CD4-positive, alpha-beta T cell (primary cell): ENCODE data around the gene PACSIN2. TPM values are rescaled to one million over a fixed set of nuclear protein-coding genes. Genes with fewer than 3 reads are reported as not detected.
A peak's percentile ranks its signal among the peaks of the same experiment; 100 is the strongest.

Experiments
- ATAC-seq: fragments of 200-7000 bp; cut with Tn5 transposase; one replicate; pipeline ENCODE4 v1.10.0; 2022; ENCODE audit warnings: mild to moderate bottlenecking; ENCODE audit not compliant: poor library complexity
- CTCF ChIA-PET: fragments of 350-600 bp; sonication (Branson Sonifier 250); formaldehyde crosslinking; loops from one replicate; lab custom pipeline; 2021; ENCODE audit warnings: antibody characterized with exemption, inconsistent platforms; lab: Charles Lee
- POLR2A ChIA-PET: fragments of 350-600 bp; sonication (Branson Sonifier 250); formaldehyde crosslinking; loops from one replicate; lab custom pipeline; 2021; ENCODE audit warnings: antibody characterized with exemption, inconsistent platforms; lab: Charles Lee
- DNase-seq, 14 experiments: peaks; one replicate each; pipeline ENCODE4 v3.0.0-alpha.2; 2013 to 2020; ENCODE audit warnings: mixed read lengths in 2 of 14
- H3K27ac ChIP-seq, 2 donors: one replicate each; pipeline versions ENCODE4 v1.5.1 to v1.7.0; 2013; ENCODE audit warnings: low read length in 2 of 2, low read depth in 1 of 2, mild to moderate bottlenecking in 1 of 2
- H3K27me3 ChIP-seq, 2 experiments: 1 replicate in 1 of 2; 2 replicates in 1 of 2; pipeline versions ENCODE4 v1.6.1 to v1.7.0; 2013; ENCODE audit warnings: low read length in 2 of 2, control low read depth in 1 of 2, mild to moderate bottlenecking in 1 of 2, moderate library complexity in 1 of 2; ENCODE audit not compliant: insufficient read depth in 2 of 2, control insufficient read depth in 1 of 2
- H3K36me3 ChIP-seq: one replicate; pipeline ENCODE4 v1.6.1; 2013; ENCODE audit warnings: low read length, control low read depth; ENCODE audit not compliant: insufficient read depth
- H3K4me1 ChIP-seq: one replicate; pipeline ENCODE4 v1.6.1; 2013; ENCODE audit warnings: low read length, control low read depth; ENCODE audit not compliant: insufficient read depth
- H3K4me3 ChIP-seq: one replicate; pipeline ENCODE4 v1.5.1; 2013; ENCODE audit warnings: mild to moderate bottlenecking, low read length, moderate library complexity
- H3K9me3 ChIP-seq, 2 experiments: 1 replicate in 1 of 2; 2 replicates in 1 of 2; pipeline versions ENCODE4 v1.6.1 to v1.7.0; 2013; ENCODE audit warnings: low read length in 2 of 2, mild to moderate bottlenecking in 2 of 2, control low read depth in 1 of 2, moderate library complexity in 1 of 2; ENCODE audit not compliant: control insufficient read depth in 1 of 2, insufficient read depth in 1 of 2
- H3K27ac Mint-ChIP-seq: one replicate; pipeline ENCODE4 v1.8.0; 2020; ENCODE audit warnings: mixed read lengths
- H3K27me3 Mint-ChIP-seq: one replicate; pipeline ENCODE4 v1.8.0; 2021; ENCODE audit warnings: mixed read lengths
- H3K36me3 Mint-ChIP-seq: one replicate; pipeline ENCODE4 v1.8.0; 2021; ENCODE audit warnings: low read depth, mixed read lengths
- H3K4me1 Mint-ChIP-seq: one replicate; pipeline ENCODE4 v1.8.0; 2021; ENCODE audit warnings: low read depth, mixed read lengths
- H3K4me3 Mint-ChIP-seq: one replicate; pipeline ENCODE4 v1.8.0; 2020; ENCODE audit warnings: mild to moderate bottlenecking, mixed read lengths
- H3K9me3 Mint-ChIP-seq: one replicate; pipeline ENCODE4 v1.8.0; 2020; ENCODE audit warnings: mixed read lengths
- CTCF ChIP-seq: fragments of 200-600 bp; IDR thresholded peaks from one replicate; pipeline ENCODE4 v1.8.0; 2022; ENCODE audit warnings: antibody characterized with exemption, mild to moderate bottlenecking
- intact Hi-C, 2 experiments: fragments of 100-400 bp; cut with DNase I in 1 of 2; cut with micrococcal nuclease in 1 of 2; formaldehyde crosslinking; loops; one replicate each; pipeline versions ENCODE4 v1.15.1 to v1.9.0; 2023 to 2025; cut with DNase I, micrococcal nuclease
- total RNA-seq, 174 experiments: library from RNA in 2 of 174; stranded (reverse) in 2 of 174; gene quantifications; one replicate each; pipeline ENCODE4 v1.2.3 and lab custom pipeline; 2021 to 2026

PACSIN2 gene
- total RNA-seq, 2 experiments from 2014 or later = 23.3 to 25.5 TPM

- Histone ChIP-seq H3K27me3 (no peaks in the 10 kb centered on the region), H3K36me3 (peaks cover 2% of the 10 kb centered on the region), H3K4me1 (peaks cover 41% of the 10 kb centered on the region), H3K4me3 (no peak overlapping the region), H3K27ac (no peak overlapping the region), H3K9me3 (no peaks in the 10 kb centered on the region)
- no peak for ATAC-seq
- Mint-ChIP-seq H3K4me3 (no peak overlapping the region), H3K27me3 (no peaks in the 10 kb centered on the region), H3K4me1 (peaks cover 74% of the 10 kb centered on the region), H3K9me3 (no peaks in the 10 kb centered on the region), H3K27ac (peak overlapping the region; percentile 2), H3K36me3 (peaks cover 4% of the 10 kb centered on the region)
- no peak for TF ChIP-seq CTCF
- intact Hi-C loops = no loop called here
- no peak for DNase-seq
- POLR2A ChIA-PET = no interaction called here
- CTCF ChIA-PET = no interaction called here
These were observed 82.8 kb downstream of the PACSIN2 start for GRCh38 chr22:42932197-42932519.

GRCh38 chr22:42931421-42932196 lies 83.3 kb downstream of the PACSIN2 start:
- DNase-seq (peak in 3 of 14 experiments; percentile 17 to 53 (median 50)), ATAC-seq (no peak)
- no peak overlapping the region for H3K4me3 ChIP-seq
- ChIA-PET POLR2A (no interaction called here), CTCF (no interaction called here)
- intact Hi-C loops = no loop called here
- H3K9me3 ChIP-seq = no peaks in the 10 kb centered on the region
- Mint-ChIP-seq H3K27me3 (no peaks in the 10 kb centered on the region), H3K27ac (peak overlapping the region; percentile 2), H3K4me1 (peaks cover 74% of the 10 kb centered on the region), H3K4me3 (no peak overlapping the region), H3K9me3 (no peaks in the 10 kb centered on the region), H3K36me3 (peaks cover 4% of the 10 kb centered on the region)
- H3K4me1 ChIP-seq = peaks cover 38% of the 10 kb centered on the region
- H3K27me3 ChIP-seq = no peaks in the 10 kb centered on the region
- peak overlapping the region in 1 of 2 donors; percentile 71 for H3K27ac ChIP-seq
- no peak for TF ChIP-seq CTCF
- peaks cover 2% of the 10 kb centered on the region for H3K36me3 ChIP-seq

GRCh38 chr22:42930810-42931420 lies 84.0 kb downstream of the PACSIN2 start:
- Mint-ChIP-seq H3K27ac (no peak overlapping the region), H3K27me3 (no peaks in the 10 kb centered on the region), H3K9me3 (no peaks in the 10 kb centered on the region), H3K36me3 (peaks cover 4% of the 10 kb centered on the region), H3K4me3 (no peak overlapping the region), H3K4me1 (peaks cover 76% of the 10 kb centered on the region)
- TF ChIP-seq CTCF = no peak
- no peak overlapping the region for H3K4me3 ChIP-seq
- intact Hi-C loops = no loop called here
- no peak for ATAC-seq
- peaks cover 41% of the 10 kb centered on the region for H3K4me1 ChIP-seq
- CTCF ChIA-PET = no interaction called here
- H3K27ac ChIP-seq = peak overlapping the region in 1 of 2 donors; percentile 37
- H3K9me3 ChIP-seq = no peaks in the 10 kb centered on the region
- no peaks in the 10 kb centered on the region for H3K27me3 ChIP-seq
- peak in 2 of 14 experiments; percentile 54 to 65 for DNase-seq
- peaks cover 2% of the 10 kb centered on the region for H3K36me3 ChIP-seq
- POLR2A ChIA-PET = no interaction called here
